Progenitor cell of endocrine pancreas (in vitro differentiated cells): ENCODE data around the gene CMTM6. TPM values are rescaled to one million over a fixed set of nuclear protein-coding genes. Genes with fewer than 3 reads are reported as not detected.

Experiments used
- DNase-seq: peaks from one replicate; pipeline ENCODE4 v3.0.0; 2021; ENCODE audit warnings: low spot score; ENCODE audit not compliant: unreplicated experiment
- H3K27ac Mint-ChIP-seq: 2 replicates; pipeline ENCODE4 v1.8.0; 2021; ENCODE audit warnings: mild to moderate bottlenecking, moderate library complexity, mixed read lengths
- H3K27me3 Mint-ChIP-seq: 2 replicates; pipeline ENCODE4 v1.8.0; 2021; ENCODE audit warnings: mixed read lengths
- H3K36me3 Mint-ChIP-seq: 2 replicates; pipeline ENCODE4 v1.8.0; 2022; ENCODE audit warnings: mixed read lengths; ENCODE audit not compliant: insufficient read depth
- H3K4me1 Mint-ChIP-seq: 2 replicates; pipeline ENCODE4 v1.8.0; 2021; ENCODE audit warnings: low read depth, mixed read lengths
- H3K4me3 Mint-ChIP-seq: 2 replicates; pipeline ENCODE4 v1.8.0; 2021; ENCODE audit warnings: low read depth, mild to moderate bottlenecking, moderate library complexity, mixed read lengths
- H3K9me3 Mint-ChIP-seq: 2 replicates; pipeline ENCODE4 v1.8.0; 2021; ENCODE audit warnings: low read depth, mixed read lengths
- CTCF ChIP-seq: fragments of 200-600 bp; sonication (generic); IDR thresholded peaks from one replicate; pipeline ENCODE4 v1.5.0; 2021; ENCODE audit warnings: antibody characterized with exemption, mild to moderate bottlenecking; ENCODE audit not compliant: unreplicated experiment
- total RNA-seq: library from RNA; stranded (reverse); gene quantifications from 2 replicates; pipeline ENCODE4 v1.2.1, GENCODE V29; 2021

The CMTM6 gene
- total RNA-seq, 1 donor from 2014 or later: 52.7 TPM

- Mint-ChIP-seq H3K4me3 (no peak overlapping the region), H3K9me3 (no peaks in the 10 kb centered on the region), H3K27ac (no peak overlapping the region), H3K27me3 (no peaks in the 10 kb centered on the region), H3K4me1 (peaks cover 10% of the 10 kb centered on the region), H3K36me3 (peaks cover 21% of the 10 kb centered on the region)
- TF ChIP-seq CTCF: no peak
- no peak for DNase-seq
These were observed 53.0 kb downstream of the CMTM6 start for GRCh38 chr3:32449691-32450090.

DNA sequence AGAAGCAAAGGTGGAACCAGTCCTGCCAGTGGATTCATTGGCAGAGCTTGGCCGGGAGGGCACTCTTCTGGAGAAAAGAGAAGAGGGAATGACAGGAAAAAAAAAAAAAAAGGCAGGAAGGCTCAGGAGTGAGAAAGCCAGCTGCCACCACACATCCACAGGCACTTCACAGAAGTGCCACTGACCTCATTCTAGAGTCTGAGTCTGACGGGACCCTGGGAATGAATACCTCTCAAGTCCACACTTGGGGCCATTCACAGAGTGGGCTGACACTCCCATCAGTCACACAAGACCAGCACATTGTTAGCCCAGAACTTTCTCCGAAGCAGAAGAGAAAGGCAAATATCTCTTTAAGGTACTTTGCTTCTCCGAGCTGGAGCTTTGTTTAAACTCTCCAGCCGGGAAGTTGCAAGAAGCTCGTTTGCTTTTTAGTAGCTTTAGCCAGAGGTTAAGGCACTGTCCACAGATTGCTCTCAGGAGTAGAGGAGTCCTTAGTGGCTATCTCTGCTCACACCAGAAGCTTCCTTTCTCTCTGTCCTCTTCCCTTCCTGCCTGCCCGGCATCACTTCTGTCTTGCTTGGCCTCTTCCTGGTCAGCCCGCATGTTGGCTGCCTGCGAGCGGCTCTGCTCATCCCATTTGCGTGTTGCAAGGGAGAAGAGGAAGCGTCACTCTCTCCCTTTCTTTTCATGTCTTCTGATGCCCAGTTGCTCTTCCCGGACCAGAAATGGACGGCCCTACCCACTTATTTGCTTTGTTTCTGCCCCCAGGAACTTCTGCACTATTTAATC is 53.8 kb downstream of the CMTM6 start:
- H3K4me1 Mint-ChIP-seq: peaks cover 6% of the 10 kb centered on the region
- H3K9me3 Mint-ChIP-seq: no peaks in the 10 kb centered on the region
- DNase-seq: no peak
- peaks cover 25% of the 10 kb centered on the region for H3K36me3 Mint-ChIP-seq
- H3K4me3 Mint-ChIP-seq: no peak overlapping the region
- TF ChIP-seq CTCF: no peak
- no peaks in the 10 kb centered on the region for H3K27me3 Mint-ChIP-seq
- H3K27ac Mint-ChIP-seq: peak overlapping the region; percentile 22

DNA sequence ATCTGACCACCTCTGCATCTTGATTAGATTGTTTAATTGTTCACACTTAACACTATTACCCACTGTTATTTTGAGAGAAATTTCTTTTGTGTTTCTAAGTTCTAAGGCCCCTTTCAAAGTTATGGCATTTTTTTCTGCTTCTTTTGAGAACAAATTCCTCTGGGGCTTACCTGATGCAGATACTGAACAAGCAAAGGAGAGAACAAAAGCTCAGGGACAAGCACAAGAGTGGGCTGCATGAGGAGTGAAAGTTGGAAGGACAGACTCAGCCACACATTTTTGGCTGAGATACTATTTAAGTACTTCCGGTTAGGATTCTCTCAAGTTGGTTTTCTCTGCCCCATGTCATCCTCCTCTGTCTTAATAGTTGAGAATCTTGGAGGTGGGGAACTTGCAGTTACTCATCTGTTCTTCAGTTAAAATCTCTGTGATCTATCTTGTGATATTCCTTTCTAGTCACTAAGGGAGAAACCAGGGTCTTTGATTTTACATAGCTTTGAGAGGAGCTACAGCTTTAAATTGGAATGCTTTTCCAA is 54.7 kb downstream of the CMTM6 start:
- peaks cover 6% of the 10 kb centered on the region for H3K4me1 Mint-ChIP-seq
- H3K4me3 Mint-ChIP-seq: no peak overlapping the region
- H3K27me3 Mint-ChIP-seq: no peaks in the 10 kb centered on the region
- H3K27ac Mint-ChIP-seq: no peak overlapping the region
- peaks cover 32% of the 10 kb centered on the region for H3K36me3 Mint-ChIP-seq
- no peak for TF ChIP-seq CTCF
- DNase-seq: no peak
- peaks cover 3% of the 10 kb centered on the region for H3K9me3 Mint-ChIP-seq

GRCh38 chr3:32443478-32443877 is 59.2 kb downstream of the CMTM6 start:
- Mint-ChIP-seq H3K27me3 (no peaks in the 10 kb centered on the region), H3K4me3 (no peak overlapping the region), H3K36me3 (peaks cover 35% of the 10 kb centered on the region), H3K4me1 (peaks cover 4% of the 10 kb centered on the region), H3K27ac (no peak overlapping the region), H3K9me3 (peaks cover 3% of the 10 kb centered on the region)
- TF ChIP-seq CTCF: no peak
- no peak for DNase-seq

DNA sequence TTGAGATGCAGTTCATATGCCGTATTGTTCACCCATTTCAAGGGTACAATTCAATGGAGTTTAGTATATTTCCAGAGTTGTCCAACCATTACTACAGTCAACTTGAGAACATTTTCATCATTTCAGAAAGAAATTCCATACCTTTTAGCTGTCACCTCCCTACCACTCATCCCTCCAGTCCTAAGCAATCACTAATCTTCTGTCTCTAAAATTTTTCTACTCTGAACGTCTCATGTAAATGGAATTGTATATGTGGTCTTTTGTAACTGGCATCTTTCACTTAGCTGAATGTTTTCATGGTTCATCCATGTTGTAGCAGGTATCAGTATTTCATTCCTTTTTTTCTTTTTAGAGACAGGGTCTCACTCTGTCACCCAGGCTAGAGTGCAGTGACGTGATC is 59.9 kb downstream of the CMTM6 start:
- no peak for DNase-seq
- Mint-ChIP-seq H3K9me3 (peaks cover 3% of the 10 kb centered on the region), H3K27ac (no peak overlapping the region), H3K27me3 (no peaks in the 10 kb centered on the region), H3K4me3 (no peak overlapping the region), H3K36me3 (peaks cover 35% of the 10 kb centered on the region), H3K4me1 (peaks cover 2% of the 10 kb centered on the region)
- no peak for TF ChIP-seq CTCF
